Type B pancreatic cell (in vitro differentiated cells): ENCODE measurements around the gene HMCN1. TPM values are rescaled to one million over a fixed set of nuclear protein-coding genes. Genes with fewer than 3 reads are reported as not detected.

ENCODE experiments used
- DNase-seq: peaks from one replicate; pipeline ENCODE4 v3.0.0; 2021; ENCODE audit warnings: mixed read lengths; ENCODE audit not compliant: unreplicated experiment; ENCODE audit errors: extremely low spot score
- H3K27ac Mint-ChIP-seq: 2 replicates; pipeline ENCODE4 v1.8.0; 2021; ENCODE audit warnings: mild to moderate bottlenecking, mixed read lengths
- H3K27me3 Mint-ChIP-seq: 2 replicates; pipeline ENCODE4 v1.8.0; 2021; ENCODE audit warnings: mixed read lengths
- H3K36me3 Mint-ChIP-seq: 2 replicates; pipeline ENCODE4 v1.8.0; 2021; ENCODE audit warnings: mixed read lengths
- H3K4me1 Mint-ChIP-seq: one replicate; pipeline ENCODE4 v1.8.0; 2021; ENCODE audit warnings: mixed read lengths; ENCODE audit not compliant: unreplicated experiment
- H3K4me3 Mint-ChIP-seq: 2 replicates; pipeline ENCODE4 v1.8.0; 2021; ENCODE audit warnings: mild to moderate bottlenecking, mixed read lengths
- H3K9me3 Mint-ChIP-seq: 2 replicates; pipeline ENCODE4 v1.8.0; 2021; ENCODE audit warnings: mixed read lengths
- CTCF ChIP-seq: fragments of 200-600 bp; sonication (generic); conservative IDR thresholded peaks from 2 replicates; pipeline ENCODE4 v1.5.0; 2021; ENCODE audit warnings: antibody characterized with exemption, mild to moderate bottlenecking
- total RNA-seq: library from RNA; stranded (reverse); gene quantifications from 2 replicates; pipeline ENCODE4 v1.2.1, GENCODE V29; 2021; ENCODE audit warnings: low replicate concordance

The HMCN1 gene
- total RNA-seq, 1 donor from 2014 or later: 13.2 TPM

GRCh38 chr1:186187601-186188000, 453.4 kb downstream of the HMCN1 start:
- Mint-ChIP-seq H3K4me1 (peaks cover 8% of the 10 kb centered on the region), H3K27me3 (peaks cover 4% of the 10 kb centered on the region)

DNA sequence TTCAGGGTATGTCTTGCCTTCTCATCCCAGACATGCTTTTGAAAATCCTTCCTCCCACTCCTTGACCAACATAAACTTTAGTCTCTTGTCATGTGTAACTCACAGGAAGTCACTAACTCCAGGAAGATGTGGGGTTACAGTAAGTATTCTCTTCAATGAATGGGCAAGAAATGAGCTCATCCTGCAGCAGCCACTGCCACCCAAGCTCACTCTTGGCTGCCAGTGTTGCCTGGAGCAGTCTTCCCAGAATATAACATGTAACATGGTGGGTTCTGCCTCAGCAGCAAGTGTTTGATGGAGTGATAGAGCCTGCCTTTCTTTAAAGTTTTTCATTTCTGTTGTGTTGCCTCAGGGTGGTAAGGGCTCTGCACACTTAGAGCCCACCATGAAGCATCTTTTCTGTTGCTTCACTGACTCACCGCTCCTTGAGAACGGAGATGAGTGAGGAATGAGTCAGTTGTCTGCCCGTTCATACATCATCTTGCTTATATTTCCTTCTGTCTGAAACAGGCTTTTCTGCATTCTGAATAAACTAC, 453.9 kb downstream of the HMCN1 start:
- no peak overlapping the region for H3K4me3 Mint-ChIP-seq
- peaks cover 3% of the 10 kb centered on the region for H3K36me3 Mint-ChIP-seq
- H3K9me3 Mint-ChIP-seq: peaks cover 8% of the 10 kb centered on the region
- H3K27ac Mint-ChIP-seq: peak overlapping the region; percentile 83
- peaks cover 8% of the 10 kb centered on the region for H3K4me1 Mint-ChIP-seq
- peaks cover 4% of the 10 kb centered on the region for H3K27me3 Mint-ChIP-seq
- TF ChIP-seq CTCF: no peak
- no peak for DNase-seq

More at GRCh38 chr1:186187601-186188000, 453.4 kb downstream of the HMCN1 start:
- Mint-ChIP-seq H3K36me3 (peaks cover 3% of the 10 kb centered on the region), H3K9me3 (peaks cover 8% of the 10 kb centered on the region), H3K27ac (peak overlapping the region; percentile 83), H3K4me3 (no peak overlapping the region)
- DNase-seq: no peak
- no peak for TF ChIP-seq CTCF

- Mint-ChIP-seq H3K27ac (peak overlapping the region; percentile 83), H3K4me3 (no peak overlapping the region), H3K36me3 (peaks cover 7% of the 10 kb centered on the region), H3K27me3 (peaks cover 4% of the 10 kb centered on the region), H3K9me3 (peaks cover 8% of the 10 kb centered on the region), H3K4me1 (peaks cover 6% of the 10 kb centered on the region)
- no peak for DNase-seq
- TF ChIP-seq CTCF: no peak
These were observed 454.5 kb downstream of the HMCN1 start for GRCh38 chr1:186188736-186189135.

GRCh38 chr1:186189156-186189555, 455.0 kb downstream of the HMCN1 start:
- no peak for TF ChIP-seq CTCF
- Mint-ChIP-seq H3K36me3 (peaks cover 7% of the 10 kb centered on the region), H3K9me3 (peaks cover 8% of the 10 kb centered on the region), H3K27ac (no peak overlapping the region), H3K27me3 (peaks cover 4% of the 10 kb centered on the region), H3K4me1 (peaks cover 2% of the 10 kb centered on the region), H3K4me3 (no peak overlapping the region)
- no peak for DNase-seq

DNA sequence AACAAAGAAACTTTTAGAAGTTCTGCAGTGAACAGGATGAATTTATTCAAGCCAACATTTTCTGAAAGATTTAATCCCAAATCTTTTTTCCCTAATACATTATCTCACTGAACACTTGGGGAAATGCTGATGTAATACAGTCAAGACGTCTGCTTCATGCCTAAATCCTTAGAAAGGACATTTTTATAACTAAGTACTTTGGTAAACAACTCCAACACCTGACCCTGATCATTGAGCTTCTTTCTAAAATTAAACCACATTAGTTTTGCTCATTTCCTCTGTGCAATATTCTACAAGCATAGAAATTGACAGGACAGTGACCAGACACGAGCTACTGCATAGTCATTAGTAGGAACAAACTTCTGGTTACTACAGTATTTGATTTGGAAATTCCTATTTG, 457.3 kb downstream of the HMCN1 start:
- TF ChIP-seq CTCF: no peak
- H3K4me1 Mint-ChIP-seq: no peaks in the 10 kb centered on the region
- H3K4me3 Mint-ChIP-seq: no peak overlapping the region
- peak overlapping the region; percentile 51 for H3K27ac Mint-ChIP-seq
- peaks cover 7% of the 10 kb centered on the region for H3K36me3 Mint-ChIP-seq
- no peak for DNase-seq
- peaks cover 8% of the 10 kb centered on the region for H3K9me3 Mint-ChIP-seq
- H3K27me3 Mint-ChIP-seq: peaks cover 4% of the 10 kb centered on the region

DNA sequence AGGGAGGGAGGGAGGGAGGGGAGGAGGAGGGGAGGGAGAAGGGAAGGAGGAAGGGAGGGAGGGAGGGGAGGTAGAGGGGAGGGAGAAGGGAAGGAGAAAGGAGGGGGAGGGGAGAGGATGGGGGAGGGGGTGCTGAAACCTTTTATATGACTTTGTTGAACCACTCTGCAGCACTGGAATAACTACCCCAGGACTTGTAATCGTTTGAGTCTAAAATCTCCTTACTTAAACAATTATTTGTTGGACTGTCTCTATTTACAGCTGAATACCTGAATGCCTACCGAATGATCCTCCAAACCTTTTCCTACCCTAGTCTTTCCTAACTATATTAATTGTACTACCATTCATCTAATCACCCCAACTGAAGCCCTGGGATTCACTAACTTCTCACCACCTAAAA, 459.0 kb downstream of the HMCN1 start:
- H3K4me1 Mint-ChIP-seq: no peaks in the 10 kb centered on the region
- H3K27ac Mint-ChIP-seq: no peak overlapping the region
- no peak overlapping the region for H3K4me3 Mint-ChIP-seq
- peaks cover 6% of the 10 kb centered on the region for H3K36me3 Mint-ChIP-seq
- peaks cover 8% of the 10 kb centered on the region for H3K9me3 Mint-ChIP-seq
- no peak for TF ChIP-seq CTCF
- no peak for DNase-seq
- H3K27me3 Mint-ChIP-seq: peaks cover 3% of the 10 kb centered on the region
